Endothelial cell of umbilical vein (primary cell): ENCODE results near the gene GTF3C1.

Experiments
- GATA2 ChIP-seq: IDR thresholded peaks from 2 replicates; pipeline ENCODE4 v1.7.0; 2011; ENCODE audit warnings: low read depth, mild to moderate bottlenecking, moderate library complexity, mixed read lengths, low read length; ENCODE audit not compliant: insufficient read length, insufficient read depth
- JUN ChIP-seq: IDR thresholded peaks from 2 replicates; pipeline ENCODE4 v1.6.1; 2011; ENCODE audit warnings: borderline replicate concordance, low read depth; ENCODE audit not compliant: insufficient read length, insufficient read depth
- POLR2AphosphoS5 ChIP-seq: IDR thresholded peaks from 2 replicates; pipeline ENCODE4 v1.6.1; 2012; ENCODE audit warnings: low read depth, mild to moderate bottlenecking, control low read depth, low read length, moderate library complexity; ENCODE audit not compliant: insufficient read depth
- TF ChIP-seq, protein P1 (sequence below), 2 donors: IDR thresholded peaks; 1 replicate in 1 of 2; 2 replicates in 1 of 2; pipeline ENCODE4 v1.5.1; 2011; ENCODE audit warnings: low read length in 2 of 2, mild to moderate bottlenecking in 2 of 2, moderate library complexity in 2 of 2, control low read depth in 1 of 2, inconsistent platforms in 1 of 2, low read depth in 1 of 2; ENCODE audit not compliant: insufficient read depth in 1 of 2; ENCODE audit errors: extremely low read depth in 1 of 2

DNA sequence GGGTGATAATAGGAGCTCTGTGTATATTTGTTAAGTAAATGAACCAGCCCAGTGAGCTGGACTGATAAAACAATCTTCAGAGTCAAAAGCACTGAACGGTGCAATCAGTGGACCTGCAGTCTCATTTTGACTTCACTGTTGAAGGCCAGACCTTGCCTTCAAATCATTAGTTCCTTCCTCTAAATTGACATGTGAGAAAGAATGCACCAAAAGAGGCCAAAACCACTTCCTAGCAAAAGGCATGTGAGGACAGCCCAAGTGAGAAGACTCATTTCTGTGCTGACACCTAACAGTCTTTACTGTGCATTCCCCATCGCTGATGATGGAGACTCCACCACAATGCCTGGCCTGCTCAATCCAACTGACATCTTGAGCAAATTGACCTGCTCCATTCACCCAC, 10.6 kb downstream of the GTF3C1 start:
- no peak for TF ChIP-seq JUN
- TF ChIP-seq, protein P1, sequence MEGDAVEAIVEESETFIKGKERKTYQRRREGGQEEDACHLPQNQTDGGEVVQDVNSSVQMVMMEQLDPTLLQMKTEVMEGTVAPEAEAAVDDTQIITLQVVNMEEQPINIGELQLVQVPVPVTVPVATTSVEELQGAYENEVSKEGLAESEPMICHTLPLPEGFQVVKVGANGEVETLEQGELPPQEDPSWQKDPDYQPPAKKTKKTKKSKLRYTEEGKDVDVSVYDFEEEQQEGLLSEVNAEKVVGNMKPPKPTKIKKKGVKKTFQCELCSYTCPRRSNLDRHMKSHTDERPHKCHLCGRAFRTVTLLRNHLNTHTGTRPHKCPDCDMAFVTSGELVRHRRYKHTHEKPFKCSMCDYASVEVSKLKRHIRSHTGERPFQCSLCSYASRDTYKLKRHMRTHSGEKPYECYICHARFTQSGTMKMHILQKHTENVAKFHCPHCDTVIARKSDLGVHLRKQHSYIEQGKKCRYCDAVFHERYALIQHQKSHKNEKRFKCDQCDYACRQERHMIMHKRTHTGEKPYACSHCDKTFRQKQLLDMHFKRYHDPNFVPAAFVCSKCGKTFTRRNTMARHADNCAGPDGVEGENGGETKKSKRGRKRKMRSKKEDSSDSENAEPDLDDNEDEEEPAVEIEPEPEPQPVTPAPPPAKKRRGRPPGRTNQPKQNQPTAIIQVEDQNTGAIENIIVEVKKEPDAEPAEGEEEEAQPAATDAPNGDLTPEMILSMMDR (IDR thresholded peaks at IDR 0.05; ENCODE audit: extremely low read depth in 1 of 2, insufficient read depth in 1 of 2, low read depth in 1 of 2, low read length in 2 of 2): no peak
- no peak for TF ChIP-seq POLR2AphosphoS5
- no peak for TF ChIP-seq GATA2
